ENCODE data around the gene VSIG2. TPM values are rescaled to one million over a fixed set of nuclear protein-coding genes. Genes with fewer than 3 reads are reported as not detected.

Gene VSIG2
- total RNA-seq, 1 experiment from 2014 or later: not detected

DNA sequence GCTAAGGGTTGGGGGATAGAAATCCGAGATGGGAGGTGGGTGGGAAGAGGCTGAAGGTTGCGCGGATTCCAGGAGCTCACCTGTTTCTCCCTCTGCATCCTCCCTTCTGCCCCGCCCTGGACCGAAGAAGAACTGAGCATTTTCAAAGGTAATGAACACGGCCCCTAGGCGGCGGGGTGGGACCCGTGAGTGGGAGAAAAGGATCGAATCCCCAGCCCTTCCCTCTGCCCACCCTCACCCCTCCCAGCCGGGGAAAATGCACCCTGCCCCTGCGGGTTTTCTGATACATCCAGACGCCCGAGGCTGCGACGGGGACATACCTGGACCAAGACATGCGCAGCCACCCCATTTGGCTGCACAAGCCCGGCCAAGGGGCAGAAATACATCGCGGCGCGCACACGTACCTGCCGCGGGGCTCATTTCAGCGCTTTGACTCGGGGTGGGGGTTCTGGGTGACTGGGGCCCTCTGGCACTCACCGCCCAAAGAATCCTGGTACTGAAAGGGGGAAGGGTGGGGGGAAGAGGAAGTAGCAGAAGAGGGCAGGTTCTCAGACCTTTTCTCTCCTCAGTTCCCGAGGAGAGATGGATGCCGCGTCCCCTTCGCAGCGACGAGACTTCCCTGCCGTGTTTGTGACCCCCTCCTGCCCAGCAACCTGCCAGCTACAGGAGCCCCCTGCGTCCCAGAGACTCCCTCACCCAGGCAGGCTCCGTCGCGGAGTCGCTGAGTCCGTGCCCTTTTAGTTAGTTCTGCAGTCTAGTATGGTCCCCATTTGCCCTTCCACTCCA, 6.0 kb downstream of the VSIG2 start:
- peaks cover 2% of the 10 kb centered on the region; the same call in 1 of the 2 replicates for H3K27me3 ChIP-seq (replicated peaks; ENCODE audit: control insufficient read depth, insufficient read depth, low read length)
- H3K4me1 ChIP-seq: peaks cover 25% of the 10 kb centered on the region
- peak overlapping the region; percentile 57 for H3K4me3 ChIP-seq (ENCODE audit: low read depth, low read length)
- Mint-ChIP-seq H3K4me3 (ENCODE audit: unreplicated experiment) (peak overlapping the region; percentile 84), H3K9me3 (ENCODE audit: unreplicated experiment) (no peaks in the 10 kb centered on the region), H3K36me3 (ENCODE audit: insufficient read depth, unreplicated experiment) (peaks cover 9% of the 10 kb centered on the region), H3K27me3 (ENCODE audit: insufficient read depth, unreplicated experiment) (peaks cover 11% of the 10 kb centered on the region), H3K4me1 (ENCODE audit: low read depth, unreplicated experiment) (peaks cover 17% of the 10 kb centered on the region), H3K27ac (ENCODE audit: unreplicated experiment) (peak overlapping the region; percentile 60)
- DNase-seq: peak; percentile 76 to 77
- TF ChIP-seq, protein P1, sequence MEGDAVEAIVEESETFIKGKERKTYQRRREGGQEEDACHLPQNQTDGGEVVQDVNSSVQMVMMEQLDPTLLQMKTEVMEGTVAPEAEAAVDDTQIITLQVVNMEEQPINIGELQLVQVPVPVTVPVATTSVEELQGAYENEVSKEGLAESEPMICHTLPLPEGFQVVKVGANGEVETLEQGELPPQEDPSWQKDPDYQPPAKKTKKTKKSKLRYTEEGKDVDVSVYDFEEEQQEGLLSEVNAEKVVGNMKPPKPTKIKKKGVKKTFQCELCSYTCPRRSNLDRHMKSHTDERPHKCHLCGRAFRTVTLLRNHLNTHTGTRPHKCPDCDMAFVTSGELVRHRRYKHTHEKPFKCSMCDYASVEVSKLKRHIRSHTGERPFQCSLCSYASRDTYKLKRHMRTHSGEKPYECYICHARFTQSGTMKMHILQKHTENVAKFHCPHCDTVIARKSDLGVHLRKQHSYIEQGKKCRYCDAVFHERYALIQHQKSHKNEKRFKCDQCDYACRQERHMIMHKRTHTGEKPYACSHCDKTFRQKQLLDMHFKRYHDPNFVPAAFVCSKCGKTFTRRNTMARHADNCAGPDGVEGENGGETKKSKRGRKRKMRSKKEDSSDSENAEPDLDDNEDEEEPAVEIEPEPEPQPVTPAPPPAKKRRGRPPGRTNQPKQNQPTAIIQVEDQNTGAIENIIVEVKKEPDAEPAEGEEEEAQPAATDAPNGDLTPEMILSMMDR (IDR thresholded peaks at IDR 0.05; ENCODE audit: insufficient read depth in 1 of 2, low read depth in 1 of 2, low read length in 1 of 2, severe bottlenecking in 1 of 2, unreplicated experiment in 1 of 2): peak; percentile 45 to 58
- H3K36me3 ChIP-seq (ENCODE audit: control insufficient read depth, insufficient read depth, low read length): no peaks in the 10 kb centered on the region
- H3K9me3 ChIP-seq: no peaks in the 10 kb centered on the region
- ChIA-PET CTCF (interaction anchor here (0.5 to 2.2 kb wide), 32 partner anchors 10 to 1567 kb away, joined by 3 to 71 read pairs (median 4); partner anchors contain the start of genes ESAM, MSANTD2, ROBO3 and SIAE), POLR2A (interaction anchor here (1.0 to 2.1 kb wide), 8 partner anchors 12 to 130 kb away, joined by 3 to 14 read pairs (median 6); partner anchors contain the start of genes MSANTD2, SIAE, SPA17 and TBRG1)
- intact Hi-C loops (cut with micrococcal nuclease; ENCODE audit: unreplicated experiment): loop anchor here (1.0 kb wide), 4 partner anchors 21 to 91 kb away; no protein-coding TSS in a partner anchor
- TSS peak; percentile 56 for BruUV-seq (replicated peaks)

DNA sequence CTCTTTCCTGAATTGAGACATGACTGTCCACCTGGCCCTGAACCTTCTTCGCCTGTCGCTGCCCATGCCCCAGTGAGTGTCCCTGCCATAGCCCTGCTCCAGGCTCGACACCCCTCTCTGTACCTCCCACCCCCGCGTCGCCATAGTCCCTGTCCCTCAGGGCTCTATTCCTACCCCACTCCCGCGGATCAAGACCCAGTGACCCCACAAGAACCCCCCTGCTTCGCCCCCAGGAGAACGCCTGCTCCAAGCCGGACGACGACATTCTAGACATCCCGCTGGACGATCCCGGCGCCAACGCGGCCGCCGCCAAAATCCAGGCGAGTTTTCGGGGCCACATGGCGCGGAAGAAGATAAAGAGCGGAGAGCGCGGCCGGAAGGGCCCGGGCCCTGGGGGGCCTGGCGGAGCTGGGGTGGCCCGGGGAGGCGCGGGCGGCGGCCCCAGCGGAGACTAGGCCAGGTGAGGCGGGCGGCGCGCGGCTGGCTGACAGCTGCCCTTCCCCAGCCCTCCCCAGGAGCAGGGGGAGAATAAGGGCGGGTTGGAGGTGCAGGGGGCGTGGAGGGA, 6.7 kb downstream of the VSIG2 start:
- peaks cover 11% of the 10 kb centered on the region for H3K27me3 Mint-ChIP-seq (ENCODE audit: insufficient read depth, unreplicated experiment)
- TF ChIP-seq, protein P1 (IDR thresholded peaks at IDR 0.05; ENCODE audit: insufficient read depth in 1 of 2, low read depth in 1 of 2, low read length in 1 of 2, severe bottlenecking in 1 of 2, unreplicated experiment in 1 of 2): no peak

DNA sequence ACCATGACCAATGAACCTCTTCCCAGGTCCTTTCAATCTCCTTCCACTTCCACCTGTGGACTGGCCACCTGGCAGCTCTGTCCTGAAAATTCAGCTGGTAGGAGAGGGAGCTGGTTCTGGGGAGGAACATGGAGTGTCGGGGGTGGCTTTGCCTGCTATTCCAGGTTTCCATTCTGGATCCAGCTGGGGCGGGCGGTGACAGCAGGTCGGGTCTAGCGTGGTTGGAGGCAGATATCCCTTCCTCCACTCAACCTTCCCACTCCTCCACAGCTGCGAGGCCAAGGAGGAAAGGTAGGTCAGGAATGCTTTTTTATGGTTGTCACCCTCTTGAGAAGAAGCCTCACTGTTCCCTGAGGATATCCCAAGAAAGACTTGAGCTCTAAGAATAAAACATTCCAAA, 9.0 kb downstream of the VSIG2 start:
- H3K4me1 ChIP-seq: peaks cover 17% of the 10 kb centered on the region
- no TSS peak for BruUV-seq (replicated peaks)
- Mint-ChIP-seq H3K4me3 (ENCODE audit: unreplicated experiment) (no peak overlapping the region), H3K4me1 (ENCODE audit: low read depth, unreplicated experiment) (peaks cover 9% of the 10 kb centered on the region), H3K27me3 (ENCODE audit: insufficient read depth, unreplicated experiment) (peaks cover 20% of the 10 kb centered on the region), H3K9me3 (ENCODE audit: unreplicated experiment) (no peaks in the 10 kb centered on the region), H3K27ac (ENCODE audit: unreplicated experiment) (no peak overlapping the region), H3K36me3 (ENCODE audit: insufficient read depth, unreplicated experiment) (peaks cover 9% of the 10 kb centered on the region)
- ChIA-PET CTCF (interaction anchor here (0.5 to 1.6 kb wide), 2 partner anchors 16 to 20 kb away, joined by 3 to 5 read pairs; no protein-coding TSS in a partner anchor), POLR2A (no interaction called here)
- H3K27me3 ChIP-seq (replicated peaks; ENCODE audit: control insufficient read depth, insufficient read depth, low read length): peaks cover 6% of the 10 kb centered on the region
- no peak overlapping the region for H3K4me3 ChIP-seq (ENCODE audit: low read depth, low read length)
- no peak for DNase-seq
- H3K9me3 ChIP-seq: no peaks in the 10 kb centered on the region
- H3K36me3 ChIP-seq (ENCODE audit: control insufficient read depth, insufficient read depth, low read length): no peaks in the 10 kb centered on the region
- intact Hi-C loops (cut with micrococcal nuclease; ENCODE audit: unreplicated experiment): no loop called here
- TF ChIP-seq, protein P1 (IDR thresholded peaks at IDR 0.05; ENCODE audit: insufficient read depth in 1 of 2, low read depth in 1 of 2, low read length in 1 of 2, severe bottlenecking in 1 of 2, unreplicated experiment in 1 of 2): no peak

More for the DNA sequence above, 6.7 kb downstream of the VSIG2 start:
- peaks cover 9% of the 10 kb centered on the region for H3K36me3 Mint-ChIP-seq (ENCODE audit: insufficient read depth, unreplicated experiment)
- peak overlapping the region; percentile 84 for H3K4me3 Mint-ChIP-seq (ENCODE audit: unreplicated experiment)
- Histone ChIP-seq H3K36me3 (ENCODE audit: control insufficient read depth, insufficient read depth, low read length) (no peaks in the 10 kb centered on the region), H3K27me3 (replicated peaks; ENCODE audit: control insufficient read depth, insufficient read depth, low read length) (peaks cover 2% of the 10 kb centered on the region; the same call in 1 of the 2 replicates), H3K9me3 (no peaks in the 10 kb centered on the region), H3K4me1 (peaks cover 29% of the 10 kb centered on the region), H3K4me3 (ENCODE audit: low read depth, low read length) (peak overlapping the region; percentile 57)
- CTCF ChIA-PET: interaction anchor here (0.5 to 2.2 kb wide), 12 partner anchors 13 to 901 kb away, joined by 3 to 71 read pairs (median 5); partner anchors contain the start of genes ESAM, MSANTD2, ROBO3 and SIAE
- no peak for DNase-seq
- intact Hi-C loops (cut with micrococcal nuclease; ENCODE audit: unreplicated experiment): no loop called here
- POLR2A ChIA-PET: interaction anchor here (1.7 to 2.1 kb wide), 2 partner anchors 55 to 72 kb away, joined by 6 to 14 read pairs; partner anchors contain the start of genes MSANTD2, SIAE and SPA17
- H3K4me1 Mint-ChIP-seq (ENCODE audit: low read depth, unreplicated experiment): peaks cover 17% of the 10 kb centered on the region
- no peak overlapping the region for H3K27ac Mint-ChIP-seq (ENCODE audit: unreplicated experiment)
- no peaks in the 10 kb centered on the region for H3K9me3 Mint-ChIP-seq (ENCODE audit: unreplicated experiment)
- no TSS peak for BruUV-seq (replicated peaks)
